Esophagus squamous epithelium (tissue), 4 donors: ENCODE data around the gene B3GALT4.

Experiments used
- POLR2A ChIP-seq, 4 donors: fragments of 450-650 bp; IDR thresholded peaks; one replicate each; pipeline ENCODE4 v1.6.1; 2017; ENCODE audit warnings: antibody characterized with exemption in 4 of 4, mild to moderate bottlenecking in 4 of 4, moderate library complexity in 3 of 4
- TF ChIP-seq, protein P1 (sequence below), 6 experiments: fragments of 450-650 bp in 4 of 6; fragments of 200-600 bp in 2 of 6; sonication (generic) in 2 of 6; IDR thresholded peaks; one replicate each; pipeline ENCODE4 v1.5.1; 2016 to 2019; ENCODE audit warnings: antibody characterized with exemption in 6 of 6, mild to moderate bottlenecking in 4 of 6, moderate library complexity in 4 of 6

DNA sequence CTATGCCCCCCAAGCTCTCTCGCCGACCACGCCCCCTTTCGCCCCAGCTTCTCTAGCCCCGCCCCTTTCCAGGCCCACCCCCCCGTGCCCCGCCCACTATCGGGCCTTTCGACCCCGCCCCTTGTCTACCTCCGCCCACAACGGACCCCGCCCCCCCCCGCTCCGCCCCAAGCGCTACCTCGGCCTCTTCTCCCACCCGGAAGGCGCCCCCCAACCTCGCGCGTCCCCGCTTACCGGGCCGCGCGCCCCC, 40.4 kb downstream of the B3GALT4 start:
- TF ChIP-seq, protein P1, sequence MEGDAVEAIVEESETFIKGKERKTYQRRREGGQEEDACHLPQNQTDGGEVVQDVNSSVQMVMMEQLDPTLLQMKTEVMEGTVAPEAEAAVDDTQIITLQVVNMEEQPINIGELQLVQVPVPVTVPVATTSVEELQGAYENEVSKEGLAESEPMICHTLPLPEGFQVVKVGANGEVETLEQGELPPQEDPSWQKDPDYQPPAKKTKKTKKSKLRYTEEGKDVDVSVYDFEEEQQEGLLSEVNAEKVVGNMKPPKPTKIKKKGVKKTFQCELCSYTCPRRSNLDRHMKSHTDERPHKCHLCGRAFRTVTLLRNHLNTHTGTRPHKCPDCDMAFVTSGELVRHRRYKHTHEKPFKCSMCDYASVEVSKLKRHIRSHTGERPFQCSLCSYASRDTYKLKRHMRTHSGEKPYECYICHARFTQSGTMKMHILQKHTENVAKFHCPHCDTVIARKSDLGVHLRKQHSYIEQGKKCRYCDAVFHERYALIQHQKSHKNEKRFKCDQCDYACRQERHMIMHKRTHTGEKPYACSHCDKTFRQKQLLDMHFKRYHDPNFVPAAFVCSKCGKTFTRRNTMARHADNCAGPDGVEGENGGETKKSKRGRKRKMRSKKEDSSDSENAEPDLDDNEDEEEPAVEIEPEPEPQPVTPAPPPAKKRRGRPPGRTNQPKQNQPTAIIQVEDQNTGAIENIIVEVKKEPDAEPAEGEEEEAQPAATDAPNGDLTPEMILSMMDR (IDR thresholded peaks at IDR 0.05) = no peak
- no peak for TF ChIP-seq POLR2A (IDR thresholded peaks at IDR 0.05)
